Raji (cell line): Measurements from ENCODE around the gene CX3CL1.

Experiments used
- POLR2A ChIP-seq: IDR thresholded peaks from 2 replicates; pipeline ENCODE4 v1.6.1; 2011; ENCODE audit warnings: low read depth, low read length, control low read depth; ENCODE audit not compliant: insufficient read depth

CX3CL1 gene

DNA sequence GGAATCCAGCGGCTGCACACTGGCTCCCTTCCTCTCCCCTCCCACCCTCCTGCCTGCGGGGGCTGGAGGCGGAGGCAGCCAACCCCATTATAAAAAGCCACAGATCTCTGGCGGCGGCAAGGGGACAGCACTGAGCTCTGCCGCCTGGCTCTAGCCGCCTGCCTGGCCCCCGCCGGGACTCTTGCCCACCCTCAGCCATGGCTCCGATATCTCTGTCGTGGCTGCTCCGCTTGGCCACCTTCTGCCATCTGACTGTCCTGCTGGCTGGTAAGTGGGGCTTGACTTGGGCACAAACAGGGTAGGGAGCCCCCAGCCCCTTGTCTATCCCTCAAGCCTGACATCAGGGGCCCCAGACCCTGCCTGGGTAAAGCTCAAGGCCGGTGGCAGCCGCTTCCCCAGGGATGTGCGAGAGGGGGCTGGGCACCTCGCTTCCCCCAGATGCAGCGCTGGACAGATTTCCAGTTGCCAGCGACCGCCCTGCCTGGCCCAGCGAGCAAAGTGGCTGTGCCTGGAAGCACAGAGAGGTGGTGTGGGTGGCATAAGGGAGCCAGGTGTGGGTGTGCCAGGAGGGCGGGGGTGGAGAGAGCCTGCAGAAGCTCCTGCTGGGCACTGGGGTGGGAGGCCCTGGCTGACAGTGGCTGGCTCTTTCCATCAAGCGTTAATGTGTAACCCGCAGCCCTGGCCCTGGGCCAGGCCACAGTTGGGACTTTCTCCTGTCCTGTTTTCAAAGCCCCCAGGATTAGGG, at the start of gene CX3CL1:
Gene CX3CL1 (plus strand): TSS at position 119 of the 745 bp plus-strand sequence. CDS start 79 bp downstream, at position 198.
- no peak for TF ChIP-seq POLR2A

GRCh38 chr16:57324749-57325148, 47.5 kb upstream of the CX3CL1 start:
- TF ChIP-seq POLR2A, result no peak

GRCh38 chr16:57325458-57325857, 46.8 kb upstream of the CX3CL1 start:
- no peak for TF ChIP-seq POLR2A

GRCh38 chr16:57329718-57330327, 42.5 kb upstream of the CX3CL1 start:
- no peak for TF ChIP-seq POLR2A

- TF ChIP-seq POLR2A, result no peak
These were observed 40.9 kb upstream of the CX3CL1 start for GRCh38 chr16:57331355-57331754.

GRCh38 chr16:57333402-57333801, 38.9 kb upstream of the CX3CL1 start:
- TF ChIP-seq POLR2A, result no peak

DNA sequence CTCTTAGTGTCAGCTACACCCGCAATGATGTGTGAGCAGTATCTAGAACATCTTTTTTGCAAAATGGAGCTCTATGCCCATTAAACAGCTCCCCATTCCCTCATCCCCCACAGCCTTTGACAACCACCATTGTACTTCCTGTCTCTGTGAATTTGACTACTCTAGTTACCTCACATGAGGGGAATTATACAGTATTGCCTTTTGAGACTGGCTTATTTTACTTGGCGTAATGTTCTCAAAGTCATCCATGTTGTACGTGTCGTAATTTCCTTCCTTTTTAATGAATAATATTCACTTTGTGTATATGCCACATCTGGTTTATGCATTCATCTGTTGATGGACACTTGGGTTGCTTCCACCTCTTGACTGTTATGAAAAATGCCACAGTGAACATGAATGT, 36.9 kb upstream of the CX3CL1 start:
- TF ChIP-seq POLR2A, result no peak

GRCh38 chr16:57341062-57341440, 31.2 kb upstream of the CX3CL1 start:
- TF ChIP-seq POLR2A, result no peak

DNA sequence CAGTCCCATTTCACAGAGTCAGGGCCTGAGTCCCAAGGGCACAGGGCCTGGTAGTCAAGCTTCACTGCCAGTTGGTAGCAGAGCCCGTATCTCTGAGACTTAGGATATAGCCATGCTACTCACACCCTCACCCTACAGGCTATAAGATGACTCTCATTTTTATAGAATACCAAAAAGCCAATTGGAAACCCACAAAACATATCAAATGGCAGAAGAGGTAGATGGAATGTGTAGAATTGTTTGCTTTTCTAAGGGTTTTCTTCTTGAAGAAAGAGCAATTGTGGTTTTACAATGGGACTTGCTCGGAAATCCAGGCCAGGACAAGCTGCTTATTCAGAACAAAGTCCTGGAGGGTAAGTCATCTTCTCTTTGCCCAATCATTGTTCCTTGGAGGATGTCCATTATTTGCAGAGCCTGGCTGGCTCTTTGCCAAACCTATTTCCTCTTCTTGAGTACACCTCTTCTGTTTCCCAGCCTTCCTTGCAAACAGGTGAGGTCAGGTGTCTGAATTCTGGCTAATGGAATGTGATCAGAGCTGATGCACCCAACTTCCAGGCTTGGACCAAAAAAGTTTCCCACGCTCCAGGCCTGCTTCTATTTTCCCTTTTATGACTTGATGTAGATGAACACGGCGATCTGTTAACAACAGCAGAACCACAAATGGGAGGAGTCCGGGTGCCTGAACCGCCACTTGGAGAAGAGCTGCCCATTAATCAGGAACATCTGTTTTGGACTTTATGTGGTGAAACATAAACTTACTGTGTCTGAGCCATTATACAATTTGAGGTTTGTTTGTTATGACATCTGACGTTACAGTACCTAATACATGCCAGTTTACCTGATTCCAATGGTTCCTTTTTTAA, 30.6 kb upstream of the CX3CL1 start:
- no peak for TF ChIP-seq POLR2A

- no peak for TF ChIP-seq POLR2A
These were observed 29.1 kb upstream of the CX3CL1 start for GRCh38 chr16:57343221-57343620.

DNA sequence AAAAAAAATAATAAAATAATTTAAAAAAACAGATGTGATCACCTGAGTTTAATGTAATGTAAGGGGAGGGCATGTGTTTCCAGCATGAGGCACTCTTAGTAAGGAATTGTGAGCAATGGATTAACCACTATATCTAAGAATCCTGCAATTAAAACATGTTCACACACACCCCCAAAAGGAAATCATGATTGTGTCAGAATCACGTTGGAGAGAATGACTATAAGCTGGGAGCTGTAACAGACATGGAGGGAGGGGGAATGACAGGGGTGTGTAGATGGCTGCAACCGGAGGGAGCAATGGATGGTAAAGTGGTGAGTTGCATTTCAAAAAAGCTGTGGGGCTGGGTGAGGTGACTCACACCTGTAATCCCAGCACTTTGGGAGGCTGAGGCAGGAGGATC, 27.3 kb upstream of the CX3CL1 start:
- TF ChIP-seq POLR2A, result no peak

DNA sequence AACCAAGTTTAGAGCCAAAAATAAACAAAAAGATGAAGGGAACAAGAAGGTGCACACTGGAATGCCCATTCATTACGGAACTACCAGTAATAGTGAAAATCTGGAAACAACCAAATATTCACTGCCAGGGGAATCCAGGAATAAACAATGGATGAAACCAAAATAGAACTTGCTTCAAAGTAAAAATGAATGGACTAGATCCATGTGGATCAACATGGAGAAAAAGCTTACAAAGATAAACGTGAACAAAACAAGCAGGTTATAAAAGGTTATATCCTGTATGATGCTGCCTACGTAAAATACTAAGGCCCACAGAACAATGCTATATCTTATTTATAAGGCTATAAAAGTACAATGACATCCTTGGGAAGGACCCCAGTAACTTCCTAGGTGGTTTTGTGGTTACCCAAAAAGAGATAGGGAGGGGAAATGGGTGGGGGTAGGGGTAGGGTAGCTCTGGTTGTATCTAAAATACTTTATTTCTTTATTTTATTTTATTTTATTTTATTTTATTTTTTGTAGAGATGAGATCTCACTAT, 26.6 kb upstream of the CX3CL1 start:
- no peak for TF ChIP-seq POLR2A

DNA sequence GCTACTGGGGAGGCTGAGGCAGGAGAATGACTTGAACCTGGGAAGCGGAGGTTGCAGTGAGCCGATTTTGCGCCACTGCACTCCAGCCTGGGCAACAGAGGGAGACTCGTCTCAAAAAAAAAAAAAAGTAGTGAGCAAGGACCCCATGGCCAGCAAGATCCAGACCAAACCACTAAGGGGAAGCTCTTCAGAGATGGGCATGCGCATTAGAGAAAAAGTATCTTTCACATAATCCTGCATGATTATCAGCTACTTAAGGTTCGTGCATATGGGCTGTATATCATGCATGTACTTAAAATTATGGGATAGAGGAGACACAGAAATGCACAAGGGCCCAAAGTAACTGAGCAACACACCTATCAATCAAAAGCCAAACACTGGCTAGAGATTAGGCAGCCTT, 24.4 kb upstream of the CX3CL1 start:
- no peak for TF ChIP-seq POLR2A

GRCh38 chr16:57348327-57348726, 24.0 kb upstream of the CX3CL1 start:
- no peak for TF ChIP-seq POLR2A

- TF ChIP-seq POLR2A, result no peak
These were observed 22.9 kb upstream of the CX3CL1 start for GRCh38 chr16:57349212-57350031.
